Chondrocyte (in vitro differentiated cells): ENCODE results near the gene SMARCA2. TPM values are rescaled to one million over a fixed set of nuclear protein-coding genes. Genes with fewer than 3 reads are reported as not detected.

Source experiments
- DNase-seq: peaks from one replicate; pipeline ENCODE4 v3.0.0; 2021; ENCODE audit warnings: mixed read lengths, low spot score
- H3K27ac Mint-ChIP-seq: one replicate; pipeline ENCODE4 v1.8.0; 2021; ENCODE audit warnings: mild to moderate bottlenecking, moderate library complexity, mixed read lengths; ENCODE audit not compliant: unreplicated experiment
- H3K27me3 Mint-ChIP-seq: 2 replicates; pipeline ENCODE4 v1.8.0; 2021; ENCODE audit warnings: low read depth, mixed read lengths
- H3K36me3 Mint-ChIP-seq: 2 replicates; pipeline ENCODE4 v1.8.0; 2021; ENCODE audit warnings: low read depth, mixed read lengths
- H3K4me1 Mint-ChIP-seq: 2 replicates; pipeline ENCODE4 v1.8.0; 2021; ENCODE audit warnings: low read depth, mild to moderate bottlenecking, mixed read lengths
- H3K4me3 Mint-ChIP-seq: one replicate; pipeline ENCODE4 v1.8.0; 2021; ENCODE audit warnings: mild to moderate bottlenecking, moderate library complexity, mixed read lengths; ENCODE audit not compliant: unreplicated experiment
- H3K9me3 Mint-ChIP-seq: 2 replicates; pipeline ENCODE4 v1.8.0; 2021; ENCODE audit warnings: low read depth, mixed read lengths
- total RNA-seq: library from RNA; stranded (reverse); gene quantifications from 3 replicates; pipeline ENCODE4 v1.2.1, GENCODE V29; 2021
- TF ChIP-seq, protein P1 (sequence below): fragments of 200-600 bp; sonication (generic); IDR thresholded peaks from 2 replicates; pipeline ENCODE4 v1.5.0; 2021; ENCODE audit warnings: antibody characterized with exemption, mild to moderate bottlenecking, moderate library complexity

SMARCA2 gene
- total RNA-seq, 1 donor from 2014 or later, result 95.1 TPM

DNA sequence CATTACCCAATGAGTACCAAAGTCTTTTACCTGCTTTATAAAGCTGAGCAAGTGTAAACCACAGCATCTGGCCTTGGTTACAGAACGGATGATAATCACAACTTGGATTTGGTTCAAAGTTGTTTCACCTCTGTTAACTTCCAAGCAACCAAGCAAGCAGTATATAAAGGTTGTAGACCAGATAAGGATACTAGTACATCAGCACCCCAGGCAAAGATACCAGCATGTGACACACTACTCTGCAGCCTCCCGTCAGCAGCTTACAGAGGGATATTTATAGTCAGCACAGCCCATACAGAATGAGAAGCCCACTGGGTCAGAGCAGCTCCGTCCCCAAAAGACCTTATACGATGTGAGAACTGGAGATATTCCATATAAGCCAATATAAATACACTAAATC is 193.3 kb downstream of the SMARCA2 start:
- H3K4me1 Mint-ChIP-seq, result peaks cover 11% of the 10 kb centered on the region
- no peak overlapping the region for H3K4me3 Mint-ChIP-seq
- no peak overlapping the region for H3K27ac Mint-ChIP-seq
- H3K36me3 Mint-ChIP-seq, result no peaks in the 10 kb centered on the region
- TF ChIP-seq, protein P1, sequence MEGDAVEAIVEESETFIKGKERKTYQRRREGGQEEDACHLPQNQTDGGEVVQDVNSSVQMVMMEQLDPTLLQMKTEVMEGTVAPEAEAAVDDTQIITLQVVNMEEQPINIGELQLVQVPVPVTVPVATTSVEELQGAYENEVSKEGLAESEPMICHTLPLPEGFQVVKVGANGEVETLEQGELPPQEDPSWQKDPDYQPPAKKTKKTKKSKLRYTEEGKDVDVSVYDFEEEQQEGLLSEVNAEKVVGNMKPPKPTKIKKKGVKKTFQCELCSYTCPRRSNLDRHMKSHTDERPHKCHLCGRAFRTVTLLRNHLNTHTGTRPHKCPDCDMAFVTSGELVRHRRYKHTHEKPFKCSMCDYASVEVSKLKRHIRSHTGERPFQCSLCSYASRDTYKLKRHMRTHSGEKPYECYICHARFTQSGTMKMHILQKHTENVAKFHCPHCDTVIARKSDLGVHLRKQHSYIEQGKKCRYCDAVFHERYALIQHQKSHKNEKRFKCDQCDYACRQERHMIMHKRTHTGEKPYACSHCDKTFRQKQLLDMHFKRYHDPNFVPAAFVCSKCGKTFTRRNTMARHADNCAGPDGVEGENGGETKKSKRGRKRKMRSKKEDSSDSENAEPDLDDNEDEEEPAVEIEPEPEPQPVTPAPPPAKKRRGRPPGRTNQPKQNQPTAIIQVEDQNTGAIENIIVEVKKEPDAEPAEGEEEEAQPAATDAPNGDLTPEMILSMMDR, result no peak
- no peaks in the 10 kb centered on the region for H3K27me3 Mint-ChIP-seq
- no peak for DNase-seq
- H3K9me3 Mint-ChIP-seq, result peaks cover 2% of the 10 kb centered on the region

DNA sequence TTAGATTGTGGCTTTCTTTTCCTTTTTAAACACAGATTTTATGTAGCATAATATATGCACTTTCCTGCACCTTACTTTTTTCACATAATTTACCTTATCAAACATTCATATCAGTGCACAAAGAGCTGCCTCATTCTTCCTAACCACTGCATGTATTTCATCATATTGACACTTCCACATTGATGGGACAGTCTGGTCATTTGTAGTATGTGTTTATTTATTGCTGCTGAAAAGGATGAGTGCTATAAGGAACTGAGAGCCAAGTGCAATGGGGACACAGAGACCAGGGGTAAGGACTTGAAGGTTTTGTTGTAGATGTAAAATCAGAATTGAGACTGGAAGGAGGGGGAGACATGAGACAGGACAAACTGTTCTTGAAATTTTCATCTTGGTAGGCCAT is 193.8 kb downstream of the SMARCA2 start:
- H3K9me3 Mint-ChIP-seq, result no peaks in the 10 kb centered on the region
- H3K27me3 Mint-ChIP-seq, result no peaks in the 10 kb centered on the region
- TF ChIP-seq, protein P1, result no peak
- no peak overlapping the region for H3K4me3 Mint-ChIP-seq
- peaks cover 16% of the 10 kb centered on the region for H3K4me1 Mint-ChIP-seq
- no peak for DNase-seq
- H3K36me3 Mint-ChIP-seq, result no peaks in the 10 kb centered on the region
- no peak overlapping the region for H3K27ac Mint-ChIP-seq

DNA sequence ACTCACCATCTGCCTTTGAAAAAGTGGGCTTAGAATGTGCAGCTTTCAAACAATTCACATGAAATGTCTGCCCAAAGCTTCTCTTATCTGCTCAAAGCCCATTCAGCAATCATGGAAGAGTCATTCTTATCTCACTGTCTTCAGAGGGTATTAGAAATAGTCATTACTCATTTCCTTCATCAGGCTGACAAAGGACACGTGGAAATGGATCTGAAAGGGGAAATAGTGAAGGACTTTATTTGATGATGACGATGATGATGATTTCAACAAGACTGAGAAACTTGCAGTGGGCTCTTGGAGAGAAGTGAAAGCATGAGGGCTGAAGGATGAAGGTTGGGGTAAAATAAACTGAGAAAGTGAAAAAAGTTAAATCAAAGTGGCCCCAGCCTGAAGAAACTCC is 194.3 kb downstream of the SMARCA2 start:
- no peak overlapping the region for H3K4me3 Mint-ChIP-seq
- no peaks in the 10 kb centered on the region for H3K36me3 Mint-ChIP-seq
- TF ChIP-seq, protein P1, result no peak
- no peak for DNase-seq
- H3K27me3 Mint-ChIP-seq, result no peaks in the 10 kb centered on the region
- H3K9me3 Mint-ChIP-seq, result no peaks in the 10 kb centered on the region
- H3K4me1 Mint-ChIP-seq, result peaks cover 20% of the 10 kb centered on the region
- no peak overlapping the region for H3K27ac Mint-ChIP-seq

DNA sequence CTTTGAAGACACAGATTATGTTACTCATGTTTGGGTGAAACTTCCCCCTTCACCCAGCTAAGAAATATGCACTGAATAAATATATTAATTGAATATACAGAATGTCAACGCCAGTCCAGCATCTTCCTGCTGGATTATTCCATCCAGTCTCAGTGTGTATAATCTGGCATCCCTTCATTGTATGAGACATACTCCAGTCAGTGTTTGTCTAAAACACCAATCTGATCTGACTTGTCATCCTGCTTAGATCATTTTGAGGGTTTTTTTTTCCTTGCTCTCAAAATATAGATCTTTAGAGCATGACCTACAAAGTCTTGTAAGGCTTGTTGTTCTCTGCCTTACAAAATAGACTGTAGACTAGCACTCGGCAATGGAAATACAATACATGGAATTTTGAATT is 195.1 kb downstream of the SMARCA2 start:
- H3K27me3 Mint-ChIP-seq, result no peaks in the 10 kb centered on the region
- no peak overlapping the region for H3K27ac Mint-ChIP-seq
- TF ChIP-seq, protein P1, result no peak
- H3K36me3 Mint-ChIP-seq, result no peaks in the 10 kb centered on the region
- no peak for DNase-seq
- no peak overlapping the region for H3K4me3 Mint-ChIP-seq
- H3K9me3 Mint-ChIP-seq, result no peaks in the 10 kb centered on the region
- H3K4me1 Mint-ChIP-seq, result peaks cover 27% of the 10 kb centered on the region

DNA sequence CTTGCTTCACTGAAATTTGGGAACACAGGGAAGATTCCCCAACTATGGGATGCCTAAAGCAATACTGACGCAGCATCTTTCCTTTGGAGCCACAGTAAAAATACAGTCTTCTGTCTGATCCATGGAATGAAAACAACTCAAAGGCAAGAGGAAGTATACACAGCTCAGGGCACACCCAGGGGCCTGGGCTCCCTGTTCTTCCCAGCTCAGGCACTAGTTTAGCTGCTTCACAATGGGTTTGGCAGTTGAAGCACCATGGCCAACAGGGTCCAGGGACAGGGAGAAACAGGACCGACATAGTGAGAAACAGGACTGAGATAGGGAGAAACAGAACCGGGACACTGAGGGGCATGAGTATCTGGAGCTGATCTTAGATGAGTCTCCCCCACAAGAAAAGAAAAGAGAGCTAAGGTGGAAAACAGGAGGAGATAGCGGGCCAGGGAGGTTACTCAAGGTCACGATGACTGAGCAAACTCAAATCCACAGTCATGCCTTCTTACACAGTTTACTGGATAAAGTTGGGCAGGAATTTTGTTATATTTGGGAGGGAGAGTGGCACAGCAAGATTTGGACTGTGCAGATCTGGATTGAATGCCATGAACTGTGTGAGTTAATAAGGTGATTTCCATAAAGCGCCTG is 198.8 kb downstream of the SMARCA2 start:
- DNase-seq, result no peak
- Mint-ChIP-seq H3K4me1 (peaks cover 40% of the 10 kb centered on the region), H3K36me3 (no peaks in the 10 kb centered on the region), H3K27ac (no peak overlapping the region), H3K9me3 (no peaks in the 10 kb centered on the region), H3K27me3 (no peaks in the 10 kb centered on the region), H3K4me3 (no peak overlapping the region)
- TF ChIP-seq, protein P1, result no peak
